ENCODE measurements around the gene ABCD3.
"Not testable (repeated sequence)": the region's sequence is repeated elsewhere in the genome, so short reads cannot be mapped to it uniquely, and the experiment has no call there.

DNA sequence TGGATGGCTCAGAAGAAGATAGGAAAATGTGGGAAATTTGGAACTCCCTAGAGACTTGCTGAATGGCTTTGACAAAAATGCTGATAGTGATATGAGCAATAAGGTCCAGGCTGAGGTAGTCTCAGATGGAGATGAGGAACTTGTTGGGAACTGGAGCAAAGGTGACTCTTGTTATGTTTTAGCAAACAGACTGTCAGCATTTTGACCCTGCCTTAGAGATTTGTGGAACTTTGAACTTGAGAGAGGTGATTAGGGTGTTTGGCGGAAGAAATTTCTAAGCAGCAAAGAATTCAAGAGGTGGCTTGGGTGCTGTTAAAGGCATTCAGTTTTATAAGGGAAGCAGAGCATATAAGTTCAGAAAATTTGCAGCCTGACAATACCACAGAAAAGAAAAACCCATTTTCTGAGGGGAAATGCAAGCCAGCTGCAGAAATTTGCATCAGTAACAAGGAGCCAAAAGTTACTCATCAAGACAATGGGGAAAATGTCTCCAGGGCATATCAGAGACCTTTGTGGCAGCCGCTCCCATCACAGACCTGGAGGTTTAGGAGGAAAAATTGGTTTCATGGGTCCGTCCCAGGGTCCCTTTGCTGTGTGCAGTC is 10.8 kb downstream of the ABCD3 start:
- TF ChIP-seq, protein P1, sequence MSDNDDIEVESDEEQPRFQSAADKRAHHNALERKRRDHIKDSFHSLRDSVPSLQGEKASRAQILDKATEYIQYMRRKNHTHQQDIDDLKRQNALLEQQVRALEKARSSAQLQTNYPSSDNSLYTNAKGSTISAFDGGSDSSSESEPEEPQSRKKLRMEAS (IDR thresholded peaks at IDR 0.05; ENCODE audit: low read depth) = not testable (repeated sequence)
- not testable (repeated sequence) for TF ChIP-seq EP300 (IDR thresholded peaks at IDR 0.05; ENCODE audit: borderline replicate concordance in 1 of 2, low read depth in 1 of 2, low read length in 1 of 2); CHD2 (IDR thresholded peaks at IDR 0.05; ENCODE audit: low read length, partially characterized antibody); SMC3 (IDR thresholded peaks at IDR 0.05; ENCODE audit: low read depth, low read length)
- TF ChIP-seq, protein P2, sequence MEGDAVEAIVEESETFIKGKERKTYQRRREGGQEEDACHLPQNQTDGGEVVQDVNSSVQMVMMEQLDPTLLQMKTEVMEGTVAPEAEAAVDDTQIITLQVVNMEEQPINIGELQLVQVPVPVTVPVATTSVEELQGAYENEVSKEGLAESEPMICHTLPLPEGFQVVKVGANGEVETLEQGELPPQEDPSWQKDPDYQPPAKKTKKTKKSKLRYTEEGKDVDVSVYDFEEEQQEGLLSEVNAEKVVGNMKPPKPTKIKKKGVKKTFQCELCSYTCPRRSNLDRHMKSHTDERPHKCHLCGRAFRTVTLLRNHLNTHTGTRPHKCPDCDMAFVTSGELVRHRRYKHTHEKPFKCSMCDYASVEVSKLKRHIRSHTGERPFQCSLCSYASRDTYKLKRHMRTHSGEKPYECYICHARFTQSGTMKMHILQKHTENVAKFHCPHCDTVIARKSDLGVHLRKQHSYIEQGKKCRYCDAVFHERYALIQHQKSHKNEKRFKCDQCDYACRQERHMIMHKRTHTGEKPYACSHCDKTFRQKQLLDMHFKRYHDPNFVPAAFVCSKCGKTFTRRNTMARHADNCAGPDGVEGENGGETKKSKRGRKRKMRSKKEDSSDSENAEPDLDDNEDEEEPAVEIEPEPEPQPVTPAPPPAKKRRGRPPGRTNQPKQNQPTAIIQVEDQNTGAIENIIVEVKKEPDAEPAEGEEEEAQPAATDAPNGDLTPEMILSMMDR (IDR thresholded peaks at IDR 0.05) = not testable (repeated sequence)
